Measurements from ENCODE around the gene SLC39A11. TPM values are rescaled to one million over a fixed set of nuclear protein-coding genes. Genes with fewer than 3 reads are reported as not detected.

SLC39A11 gene
- total and polyA plus RNA-seq, 4 donors: 18.9 to 44.9 (median 28.2) TPM

DNA sequence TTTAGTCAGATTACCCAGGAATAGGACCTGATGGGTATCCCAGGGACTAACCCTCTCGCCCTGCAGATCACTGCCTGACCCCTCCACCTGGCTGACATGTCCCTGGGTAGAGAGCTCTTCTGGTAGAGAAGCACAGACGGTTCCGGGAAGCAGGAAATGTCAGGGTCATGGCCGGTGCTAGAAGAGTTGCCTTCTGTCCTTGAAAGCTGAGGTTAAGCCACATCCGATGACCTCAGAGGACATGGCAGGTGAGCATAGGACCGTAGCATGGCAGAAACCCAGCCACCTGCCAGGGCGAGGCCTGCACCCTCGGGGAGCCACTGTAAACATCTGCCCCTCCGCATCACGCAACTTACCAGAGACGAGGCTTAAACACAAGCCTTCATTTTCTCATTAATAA is 488.0 kb downstream of the SLC39A11 start:
- no peak for TF ChIP-seq ZBTB33 (IDR thresholded peaks at IDR 0.05)
- TF ChIP-seq CTCF (IDR thresholded peaks at IDR 0.05; ENCODE audit: low read depth, low read length, missing input control): no peak
- TF ChIP-seq GABPA (IDR thresholded peaks at IDR 0.05 in 1 of 2, conservative IDR thresholded peaks at IDR 0.05 in 1 of 2): no peak
- no peak for TF ChIP-seq JUND (IDR thresholded peaks at IDR 0.05)
- no peak for TF ChIP-seq RAD21 (IDR thresholded peaks at IDR 0.05)
- no peak for TF ChIP-seq FOXA1 (IDR thresholded peaks at IDR 0.05)
- no peak for TF ChIP-seq YY1 (IDR thresholded peaks at IDR 0.05)
- no peak for TF ChIP-seq MAX (IDR thresholded peaks at IDR 0.05)
- TF ChIP-seq EGR1 (IDR thresholded peaks at IDR 0.05; ENCODE audit: low read depth in 2 of 2): no peak
- TF ChIP-seq, protein P1, sequence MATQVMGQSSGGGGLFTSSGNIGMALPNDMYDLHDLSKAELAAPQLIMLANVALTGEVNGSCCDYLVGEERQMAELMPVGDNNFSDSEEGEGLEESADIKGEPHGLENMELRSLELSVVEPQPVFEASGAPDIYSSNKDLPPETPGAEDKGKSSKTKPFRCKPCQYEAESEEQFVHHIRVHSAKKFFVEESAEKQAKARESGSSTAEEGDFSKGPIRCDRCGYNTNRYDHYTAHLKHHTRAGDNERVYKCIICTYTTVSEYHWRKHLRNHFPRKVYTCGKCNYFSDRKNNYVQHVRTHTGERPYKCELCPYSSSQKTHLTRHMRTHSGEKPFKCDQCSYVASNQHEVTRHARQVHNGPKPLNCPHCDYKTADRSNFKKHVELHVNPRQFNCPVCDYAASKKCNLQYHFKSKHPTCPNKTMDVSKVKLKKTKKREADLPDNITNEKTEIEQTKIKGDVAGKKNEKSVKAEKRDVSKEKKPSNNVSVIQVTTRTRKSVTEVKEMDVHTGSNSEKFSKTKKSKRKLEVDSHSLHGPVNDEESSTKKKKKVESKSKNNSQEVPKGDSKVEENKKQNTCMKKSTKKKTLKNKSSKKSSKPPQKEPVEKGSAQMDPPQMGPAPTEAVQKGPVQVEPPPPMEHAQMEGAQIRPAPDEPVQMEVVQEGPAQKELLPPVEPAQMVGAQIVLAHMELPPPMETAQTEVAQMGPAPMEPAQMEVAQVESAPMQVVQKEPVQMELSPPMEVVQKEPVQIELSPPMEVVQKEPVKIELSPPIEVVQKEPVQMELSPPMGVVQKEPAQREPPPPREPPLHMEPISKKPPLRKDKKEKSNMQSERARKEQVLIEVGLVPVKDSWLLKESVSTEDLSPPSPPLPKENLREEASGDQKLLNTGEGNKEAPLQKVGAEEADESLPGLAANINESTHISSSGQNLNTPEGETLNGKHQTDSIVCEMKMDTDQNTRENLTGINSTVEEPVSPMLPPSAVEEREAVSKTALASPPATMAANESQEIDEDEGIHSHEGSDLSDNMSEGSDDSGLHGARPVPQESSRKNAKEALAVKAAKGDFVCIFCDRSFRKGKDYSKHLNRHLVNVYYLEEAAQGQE (IDR thresholded peaks at IDR 0.05): no peak
- TF ChIP-seq SP1 (IDR thresholded peaks at IDR 0.05): no peak
- TF ChIP-seq RXRA (IDR thresholded peaks at IDR 0.05): no peak
- TF ChIP-seq FOXA2 (IDR thresholded peaks at IDR 0.05): no peak
- no peak for TF ChIP-seq HNF4G (IDR thresholded peaks at IDR 0.05)
- TF ChIP-seq, protein P2, sequence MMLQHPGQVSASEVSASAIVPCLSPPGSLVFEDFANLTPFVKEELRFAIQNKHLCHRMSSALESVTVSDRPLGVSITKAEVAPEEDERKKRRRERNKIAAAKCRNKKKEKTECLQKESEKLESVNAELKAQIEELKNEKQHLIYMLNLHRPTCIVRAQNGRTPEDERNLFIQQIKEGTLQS (IDR thresholded peaks at IDR 0.05): no peak
- Histone ChIP-seq H3K27me3 (ENCODE audit: control insufficient read depth in 4 of 4, insufficient read depth in 4 of 4, low read length in 3 of 4) (peaks cover 0 to 10% (median 4%) of the 10 kb centered on the region in 4 donors), H3K36me3 (ENCODE audit: control insufficient read depth in 4 of 4, insufficient read depth in 3 of 4, low read depth in 1 of 4, low read length in 3 of 4) (no peaks in the 10 kb centered on the region), H3K27ac (ENCODE audit: low read depth in 1 of 2, low read length in 2 of 2) (no peak overlapping the region), H3K4me1 (ENCODE audit: control insufficient read depth in 4 of 4, insufficient read depth in 4 of 4, low read length in 3 of 4) (no peaks in the 10 kb centered on the region), H3K9ac (ENCODE audit: low read depth in 1 of 2, low read length in 2 of 2) (no peak overlapping the region), H3K9me3 (ENCODE audit: control insufficient read depth in 4 of 4, low read length in 3 of 4) (peaks cover 0 to 4% (median 0%) of the 10 kb centered on the region in 4 donors), H3K4me3 (ENCODE audit: low read depth in 1 of 3, low read length in 3 of 3) (no peak overlapping the region)
- WGBS: 63% methylated on average over 11 of the region's 11 CpGs
- DNase-seq (ENCODE audit: low spot score): no peak
